Measurements from ENCODE around the gene TMEM39A.

The TMEM39A gene

GRCh38 chr3:119457246-119457645 is 6.2 kb downstream of the TMEM39A start:
- Histone ChIP-seq H3K27me3 (ENCODE audit: control insufficient read depth, insufficient read depth, low read length, poor library complexity, severe bottlenecking) (no peaks in the 10 kb centered on the region), H3K4me3 (ENCODE audit: insufficient read depth, low read depth, low read length) (no peak overlapping the region), H3K36me3 (ENCODE audit: control insufficient read depth, insufficient read depth, low read length) (peaks cover 41% of the 10 kb centered on the region), H3K4me1 (ENCODE audit: control insufficient read depth, insufficient read depth, low read length) (no peaks in the 10 kb centered on the region), H3K9me3 (ENCODE audit: control insufficient read depth, low read length) (no peaks in the 10 kb centered on the region), H3K27ac (ENCODE audit: insufficient read depth, low read depth, low read length, poor library complexity, severe bottlenecking) (no peak overlapping the region)
- 93 to 99% methylated on average over 4 of the region's 4 CpGs for WGBS, 2 experiments

GRCh38 chr3:119456469-119456868 is 6.9 kb downstream of the TMEM39A start:
- Histone ChIP-seq H3K4me1 (ENCODE audit: control insufficient read depth, insufficient read depth, low read length) (no peaks in the 10 kb centered on the region), H3K27me3 (ENCODE audit: control insufficient read depth, insufficient read depth, low read length, poor library complexity, severe bottlenecking) (no peaks in the 10 kb centered on the region), H3K36me3 (ENCODE audit: control insufficient read depth, insufficient read depth, low read length) (peaks cover 41% of the 10 kb centered on the region), H3K9me3 (ENCODE audit: control insufficient read depth, low read length) (no peaks in the 10 kb centered on the region), H3K27ac (ENCODE audit: insufficient read depth, low read depth, low read length, poor library complexity, severe bottlenecking) (no peak overlapping the region), H3K4me3 (ENCODE audit: insufficient read depth, low read depth, low read length) (no peak overlapping the region)
- WGBS, 2 experiments: 91 to 95% methylated on average over 1 of the region's 1 CpG

- 83 to 88% methylated on average over 1 of the region's 1 CpG for WGBS, 2 experiments
- Histone ChIP-seq H3K4me1 (ENCODE audit: control insufficient read depth, insufficient read depth, low read length) (no peaks in the 10 kb centered on the region), H3K9me3 (ENCODE audit: control insufficient read depth, low read length) (no peaks in the 10 kb centered on the region), H3K27ac (ENCODE audit: insufficient read depth, low read depth, low read length, poor library complexity, severe bottlenecking) (no peak overlapping the region), H3K4me3 (ENCODE audit: insufficient read depth, low read depth, low read length) (no peak overlapping the region), H3K36me3 (ENCODE audit: control insufficient read depth, insufficient read depth, low read length) (peaks cover 44% of the 10 kb centered on the region), H3K27me3 (ENCODE audit: control insufficient read depth, insufficient read depth, low read length, poor library complexity, severe bottlenecking) (no peaks in the 10 kb centered on the region)
Measured at GRCh38 chr3:119453822-119454221, 9.6 kb downstream of the TMEM39A start.

GRCh38 chr3:119444590-119444989 is 18.8 kb downstream of the TMEM39A start:
- Histone ChIP-seq H3K36me3 (ENCODE audit: control insufficient read depth, insufficient read depth, low read length) (peaks cover 7% of the 10 kb centered on the region), H3K4me1 (ENCODE audit: control insufficient read depth, insufficient read depth, low read length) (no peaks in the 10 kb centered on the region), H3K4me3 (ENCODE audit: insufficient read depth, low read depth, low read length) (no peak overlapping the region), H3K27me3 (ENCODE audit: control insufficient read depth, insufficient read depth, low read length, poor library complexity, severe bottlenecking) (no peaks in the 10 kb centered on the region), H3K27ac (ENCODE audit: insufficient read depth, low read depth, low read length, poor library complexity, severe bottlenecking) (no peak overlapping the region), H3K9me3 (ENCODE audit: control insufficient read depth, low read length) (no peaks in the 10 kb centered on the region)
- 91 to 94% methylated on average over 2 of the region's 2 CpGs for WGBS, 2 experiments

- Histone ChIP-seq H3K4me1 (ENCODE audit: control insufficient read depth, insufficient read depth, low read length) (no peaks in the 10 kb centered on the region), H3K27ac (ENCODE audit: insufficient read depth, low read depth, low read length, poor library complexity, severe bottlenecking) (no peak overlapping the region), H3K4me3 (ENCODE audit: insufficient read depth, low read depth, low read length) (no peak overlapping the region), H3K36me3 (ENCODE audit: control insufficient read depth, insufficient read depth, low read length) (no peaks in the 10 kb centered on the region), H3K9me3 (ENCODE audit: control insufficient read depth, low read length) (no peaks in the 10 kb centered on the region), H3K27me3 (ENCODE audit: control insufficient read depth, insufficient read depth, low read length, poor library complexity, severe bottlenecking) (no peaks in the 10 kb centered on the region)
Measured at GRCh38 chr3:119443179-119443578, 20.2 kb downstream of the TMEM39A start.

GRCh38 chr3:119437691-119438258 is 25.6 kb downstream of the TMEM39A start:
- H3K4me3 ChIP-seq (ENCODE audit: insufficient read depth, low read depth, low read length): no peak overlapping the region
- 95 to 96% methylated on average over 6 of the region's 6 CpGs for WGBS, 2 experiments
- H3K4me1 ChIP-seq (ENCODE audit: control insufficient read depth, insufficient read depth, low read length): no peaks in the 10 kb centered on the region
- peaks cover 32% of the 10 kb centered on the region for H3K36me3 ChIP-seq (ENCODE audit: control insufficient read depth, insufficient read depth, low read length)
- no peaks in the 10 kb centered on the region for H3K27me3 ChIP-seq (ENCODE audit: control insufficient read depth, insufficient read depth, low read length, poor library complexity, severe bottlenecking)
- H3K27ac ChIP-seq (ENCODE audit: insufficient read depth, low read depth, low read length, poor library complexity, severe bottlenecking): no peak overlapping the region
- H3K9me3 ChIP-seq (ENCODE audit: control insufficient read depth, low read length): no peaks in the 10 kb centered on the region

GRCh38 chr3:119436977-119437376 is 26.4 kb downstream of the TMEM39A start:
- Histone ChIP-seq H3K27me3 (ENCODE audit: control insufficient read depth, insufficient read depth, low read length, poor library complexity, severe bottlenecking) (no peaks in the 10 kb centered on the region), H3K4me1 (ENCODE audit: control insufficient read depth, insufficient read depth, low read length) (no peaks in the 10 kb centered on the region), H3K9me3 (ENCODE audit: control insufficient read depth, low read length) (no peaks in the 10 kb centered on the region), H3K36me3 (ENCODE audit: control insufficient read depth, insufficient read depth, low read length) (peaks cover 35% of the 10 kb centered on the region), H3K27ac (ENCODE audit: insufficient read depth, low read depth, low read length, poor library complexity, severe bottlenecking) (no peak overlapping the region), H3K4me3 (ENCODE audit: insufficient read depth, low read depth, low read length) (no peak overlapping the region)
- WGBS, 2 experiments: 100% methylated on average over 1 of the region's 1 CpG

- no peaks in the 10 kb centered on the region for H3K9me3 ChIP-seq (ENCODE audit: control insufficient read depth, low read length)
- H3K36me3 ChIP-seq (ENCODE audit: control insufficient read depth, insufficient read depth, low read length): peaks cover 57% of the 10 kb centered on the region
- H3K27me3 ChIP-seq (ENCODE audit: control insufficient read depth, insufficient read depth, low read length, poor library complexity, severe bottlenecking): no peaks in the 10 kb centered on the region
- H3K4me1 ChIP-seq (ENCODE audit: control insufficient read depth, insufficient read depth, low read length): no peaks in the 10 kb centered on the region
- 95 to 99% methylated on average over 4 of the region's 4 CpGs for WGBS, 2 experiments
- no peak overlapping the region for H3K4me3 ChIP-seq (ENCODE audit: insufficient read depth, low read depth, low read length)
- H3K27ac ChIP-seq (ENCODE audit: insufficient read depth, low read depth, low read length, poor library complexity, severe bottlenecking): no peak overlapping the region
Measured at GRCh38 chr3:119434703-119435102, 28.7 kb downstream of the TMEM39A start.

GRCh38 chr3:119433613-119434325 is 29.6 kb downstream of the TMEM39A start:
- WGBS, 2 experiments: 93 to 100% methylated on average over 2 to 3 of the region's 3 CpGs
- Histone ChIP-seq H3K36me3 (ENCODE audit: control insufficient read depth, insufficient read depth, low read length) (peaks cover 66% of the 10 kb centered on the region), H3K27me3 (ENCODE audit: control insufficient read depth, insufficient read depth, low read length, poor library complexity, severe bottlenecking) (no peaks in the 10 kb centered on the region), H3K27ac (ENCODE audit: insufficient read depth, low read depth, low read length, poor library complexity, severe bottlenecking) (no peak overlapping the region), H3K9me3 (ENCODE audit: control insufficient read depth, low read length) (no peaks in the 10 kb centered on the region), H3K4me1 (ENCODE audit: control insufficient read depth, insufficient read depth, low read length) (no peaks in the 10 kb centered on the region), H3K4me3 (ENCODE audit: insufficient read depth, low read depth, low read length) (no peak overlapping the region)

GRCh38 chr3:119428538-119428937 is 34.9 kb downstream of the TMEM39A start:
- no peaks in the 10 kb centered on the region for H3K27me3 ChIP-seq (ENCODE audit: control insufficient read depth, insufficient read depth, low read length, poor library complexity, severe bottlenecking)
- H3K9me3 ChIP-seq (ENCODE audit: control insufficient read depth, low read length): peaks cover 5% of the 10 kb centered on the region
- WGBS, 2 experiments: 63 to 91% methylated on average over 1 of the region's 1 CpG
- no peaks in the 10 kb centered on the region for H3K4me1 ChIP-seq (ENCODE audit: control insufficient read depth, insufficient read depth, low read length)
- no peak overlapping the region for H3K27ac ChIP-seq (ENCODE audit: insufficient read depth, low read depth, low read length, poor library complexity, severe bottlenecking)
- peaks cover 44% of the 10 kb centered on the region for H3K36me3 ChIP-seq (ENCODE audit: control insufficient read depth, insufficient read depth, low read length)
- no peak overlapping the region for H3K4me3 ChIP-seq (ENCODE audit: insufficient read depth, low read depth, low read length)

Data from ectodermal cell (in vitro differentiated cells).